COLO668 (cell line): ENCODE data around the gene GALNT14.

ENCODE experiments used
- DNase-seq: peaks from one replicate; lab custom pipeline; 2025; ENCODE audit not compliant: unreplicated experiment; lab: John Stamatoyannopoulos, UW

The GALNT14 gene

DNA sequence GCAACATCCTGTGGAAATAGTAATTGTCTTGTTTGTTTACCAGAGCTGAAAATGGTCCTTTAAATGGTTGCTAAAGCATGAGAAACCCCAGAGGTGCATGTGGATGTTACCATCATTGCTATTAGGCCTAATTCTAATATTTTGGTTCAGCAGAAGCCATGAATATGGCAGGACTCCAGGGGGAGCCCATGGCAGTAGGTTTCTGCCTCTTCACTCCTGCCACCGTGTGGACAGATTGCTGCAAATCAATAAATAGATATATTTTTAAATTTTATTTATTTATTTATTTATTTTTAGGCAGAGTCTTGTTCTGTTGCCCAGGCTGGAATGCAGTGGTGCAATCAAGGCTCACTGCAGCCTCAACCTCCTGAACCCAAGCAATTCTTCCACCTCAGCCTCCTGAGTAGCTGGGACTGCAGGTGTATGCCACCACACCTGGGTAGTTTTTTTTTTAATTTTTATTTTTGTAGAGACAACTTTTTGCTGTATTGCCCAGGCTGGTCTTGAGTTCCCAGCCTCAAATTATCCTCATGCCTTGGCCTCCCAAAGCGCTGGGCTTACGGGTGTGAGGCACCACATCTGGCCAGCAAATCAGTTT is 276.1 kb downstream of the GALNT14 start:
- DNase-seq: peak; percentile 55

DNA sequence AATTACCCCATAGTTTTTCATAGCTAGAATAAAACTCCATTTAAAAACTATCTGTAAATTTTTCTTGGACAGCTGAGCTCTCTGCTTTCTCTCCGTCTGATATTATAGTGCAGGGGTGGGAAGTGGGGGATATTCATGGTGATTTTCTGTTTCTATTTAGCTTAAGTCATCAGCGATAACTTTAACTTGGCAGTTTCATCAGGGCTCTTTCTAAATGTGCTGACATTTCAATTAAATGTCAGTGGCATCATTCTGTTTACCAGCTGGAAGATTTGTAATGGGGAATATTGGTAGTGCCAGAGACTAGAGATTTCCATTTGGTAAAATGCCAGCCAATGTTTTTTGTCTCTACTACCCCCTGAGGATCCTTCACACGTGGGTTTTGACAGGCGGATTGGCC is 277.5 kb downstream of the GALNT14 start:
- no peak for DNase-seq
